B cell (primary cell): ENCODE measurements around the gene TMEM163.

Source experiments
- EZH2 ChIP-seq: IDR thresholded peaks from 2 replicates; pipeline ENCODE4 v1.6.1; 2012; ENCODE audit warnings: borderline replicate concordance, low read depth, mild to moderate bottlenecking, moderate library complexity, low read length; ENCODE audit not compliant: insufficient read depth, poor library complexity, severe bottlenecking
- TF ChIP-seq, protein P1 (sequence below): fragments of 200-600 bp; IDR thresholded peaks from one replicate; pipeline ENCODE4 v1.8.0; 2022; ENCODE audit warnings: antibody characterized with exemption, mild to moderate bottlenecking

DNA sequence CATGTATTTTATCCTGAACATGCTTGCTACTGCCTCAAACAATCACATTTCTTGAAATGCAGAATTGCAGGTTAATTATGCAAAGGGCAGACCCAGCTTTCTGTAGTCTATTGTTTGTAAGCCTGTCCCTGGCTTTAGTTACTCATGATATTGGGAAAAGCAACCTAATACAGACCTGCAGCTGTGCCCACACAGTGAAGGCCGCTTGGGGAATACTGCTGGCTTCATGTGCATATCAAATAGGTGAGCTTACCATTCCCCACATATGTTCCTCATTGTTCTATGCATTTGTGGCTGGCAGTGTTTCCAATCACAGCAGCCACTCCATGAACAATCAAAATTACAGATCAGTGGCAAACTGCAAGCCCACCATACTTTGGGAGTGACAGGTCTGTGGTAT, 186.3 kb downstream of the TMEM163 start:
- TF ChIP-seq, protein P1, sequence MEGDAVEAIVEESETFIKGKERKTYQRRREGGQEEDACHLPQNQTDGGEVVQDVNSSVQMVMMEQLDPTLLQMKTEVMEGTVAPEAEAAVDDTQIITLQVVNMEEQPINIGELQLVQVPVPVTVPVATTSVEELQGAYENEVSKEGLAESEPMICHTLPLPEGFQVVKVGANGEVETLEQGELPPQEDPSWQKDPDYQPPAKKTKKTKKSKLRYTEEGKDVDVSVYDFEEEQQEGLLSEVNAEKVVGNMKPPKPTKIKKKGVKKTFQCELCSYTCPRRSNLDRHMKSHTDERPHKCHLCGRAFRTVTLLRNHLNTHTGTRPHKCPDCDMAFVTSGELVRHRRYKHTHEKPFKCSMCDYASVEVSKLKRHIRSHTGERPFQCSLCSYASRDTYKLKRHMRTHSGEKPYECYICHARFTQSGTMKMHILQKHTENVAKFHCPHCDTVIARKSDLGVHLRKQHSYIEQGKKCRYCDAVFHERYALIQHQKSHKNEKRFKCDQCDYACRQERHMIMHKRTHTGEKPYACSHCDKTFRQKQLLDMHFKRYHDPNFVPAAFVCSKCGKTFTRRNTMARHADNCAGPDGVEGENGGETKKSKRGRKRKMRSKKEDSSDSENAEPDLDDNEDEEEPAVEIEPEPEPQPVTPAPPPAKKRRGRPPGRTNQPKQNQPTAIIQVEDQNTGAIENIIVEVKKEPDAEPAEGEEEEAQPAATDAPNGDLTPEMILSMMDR = no peak
- no peak for TF ChIP-seq EZH2
